BJ (cell line): Measurements from ENCODE around the gene LY6G6F. TPM values are rescaled to one million over a fixed set of nuclear protein-coding genes. Genes with fewer than 3 reads are reported as not detected.

Experiments used
- CTCF ChIA-PET: fragments of 350-600 bp; formaldehyde crosslinking; extraction: SDS; loops from one replicate; lab custom pipeline; 2021; ENCODE audit warnings: antibody characterized with exemption, inconsistent platforms; lab: Yijun Ruan, JAX
- POLR2A ChIA-PET: fragments of 300-600 bp; sonication (Branson Sonifier 250); formaldehyde crosslinking; extraction: SDS; loops from one replicate; lab custom pipeline; 2021; ENCODE audit warnings: antibody characterized with exemption; lab: Charles Lee
- DNase-seq: peaks from one replicate; pipeline ENCODE4 v3.0.0-alpha.2; 2011; ENCODE audit warnings: low read depth
- H3K27me3 ChIP-seq: 2 replicates; pipeline ENCODE4 v1.6.0; 2011; ENCODE audit warnings: low read length; ENCODE audit not compliant: control insufficient read depth, insufficient read depth
- H3K36me3 ChIP-seq: 2 replicates; pipeline ENCODE4 v1.5.1; 2011; ENCODE audit warnings: low read length; ENCODE audit not compliant: control insufficient read depth, insufficient read depth
- H3K4me3 ChIP-seq: 2 replicates; pipeline ENCODE4 v1.5.1; 2011; ENCODE audit warnings: low read depth, mild to moderate bottlenecking, control low read depth, low read length
- polyA plus RNA-seq: library from polyadenylated mRNA; depleted of rRNA; stranded (reverse); fragments of >200 nt; gene quantifications from 2 replicates; pipeline ENCODE4 v1.2.3, GENCODE V29; 2011
- TF ChIP-seq, protein P1 (sequence below): IDR thresholded peaks from 2 replicates; pipeline ENCODE4 v1.5.1; 2011; ENCODE audit warnings: low read depth, mild to moderate bottlenecking, control low read depth, inconsistent platforms, low read length, moderate library complexity; ENCODE audit not compliant: insufficient read depth

Gene LY6G6F
- polyA plus RNA-seq, 1 experiment, result not detected

DNA sequence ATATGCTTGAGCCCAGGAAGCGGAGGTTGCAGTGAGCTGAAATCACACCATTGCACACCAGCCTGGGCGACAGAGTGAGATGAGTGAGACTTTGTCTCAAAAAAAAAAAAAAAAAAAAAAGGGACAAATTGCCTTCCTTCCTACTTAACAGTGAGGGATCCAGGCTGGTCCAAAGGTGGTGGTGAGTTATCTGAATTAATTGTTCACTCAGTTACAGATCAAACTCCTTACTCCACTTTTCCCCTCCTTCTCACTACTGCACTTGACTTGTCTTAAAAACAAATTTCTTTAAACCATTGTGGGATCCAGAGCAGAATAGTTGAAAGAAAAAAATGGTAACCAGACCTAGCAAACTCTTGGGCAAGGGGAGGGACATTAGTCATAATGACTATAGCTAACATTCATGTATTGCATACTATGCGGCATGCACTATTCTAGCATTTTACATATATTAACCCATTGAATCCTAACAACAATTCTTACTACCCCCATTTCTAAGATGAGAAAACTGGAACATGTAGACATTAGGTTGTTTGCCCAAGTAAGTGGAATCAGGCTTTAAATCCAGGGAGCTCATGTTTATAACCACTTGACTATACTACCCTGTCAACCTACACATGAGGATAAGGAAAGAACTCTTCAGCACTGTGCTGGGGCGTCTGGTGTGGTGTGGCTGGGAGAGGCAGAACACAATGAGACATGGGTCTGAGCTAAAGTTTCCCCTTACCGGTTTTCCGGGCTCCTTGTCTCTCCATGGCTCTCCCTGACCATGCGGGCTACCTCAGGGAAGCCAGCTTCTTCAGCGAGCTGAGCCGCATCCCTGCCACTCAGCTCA lies 43.3 kb upstream of the LY6G6F start:
- no peaks in the 10 kb centered on the region for H3K27me3 ChIP-seq
- ChIA-PET POLR2A (interaction anchor here (0.6 to 1.1 kb wide), 2 partner anchors 11 to 264 kb away, joined by 3 read pairs; partner anchors contain the start of genes BAG6 and C2), CTCF (interaction anchor here (0.6 to 1.5 kb wide), 8 partner anchors 10 to 170 kb away, joined by 3 to 5 read pairs (median 3); partner anchors contain the start of genes ATP6V1G2, BAG6 and DDAH2)
- peak overlapping the region; percentile 91 for H3K4me3 ChIP-seq
- DNase-seq, result no peak
- TF ChIP-seq, protein P1, sequence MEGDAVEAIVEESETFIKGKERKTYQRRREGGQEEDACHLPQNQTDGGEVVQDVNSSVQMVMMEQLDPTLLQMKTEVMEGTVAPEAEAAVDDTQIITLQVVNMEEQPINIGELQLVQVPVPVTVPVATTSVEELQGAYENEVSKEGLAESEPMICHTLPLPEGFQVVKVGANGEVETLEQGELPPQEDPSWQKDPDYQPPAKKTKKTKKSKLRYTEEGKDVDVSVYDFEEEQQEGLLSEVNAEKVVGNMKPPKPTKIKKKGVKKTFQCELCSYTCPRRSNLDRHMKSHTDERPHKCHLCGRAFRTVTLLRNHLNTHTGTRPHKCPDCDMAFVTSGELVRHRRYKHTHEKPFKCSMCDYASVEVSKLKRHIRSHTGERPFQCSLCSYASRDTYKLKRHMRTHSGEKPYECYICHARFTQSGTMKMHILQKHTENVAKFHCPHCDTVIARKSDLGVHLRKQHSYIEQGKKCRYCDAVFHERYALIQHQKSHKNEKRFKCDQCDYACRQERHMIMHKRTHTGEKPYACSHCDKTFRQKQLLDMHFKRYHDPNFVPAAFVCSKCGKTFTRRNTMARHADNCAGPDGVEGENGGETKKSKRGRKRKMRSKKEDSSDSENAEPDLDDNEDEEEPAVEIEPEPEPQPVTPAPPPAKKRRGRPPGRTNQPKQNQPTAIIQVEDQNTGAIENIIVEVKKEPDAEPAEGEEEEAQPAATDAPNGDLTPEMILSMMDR, result no peak
- peaks cover 18% of the 10 kb centered on the region for H3K36me3 ChIP-seq

DNA sequence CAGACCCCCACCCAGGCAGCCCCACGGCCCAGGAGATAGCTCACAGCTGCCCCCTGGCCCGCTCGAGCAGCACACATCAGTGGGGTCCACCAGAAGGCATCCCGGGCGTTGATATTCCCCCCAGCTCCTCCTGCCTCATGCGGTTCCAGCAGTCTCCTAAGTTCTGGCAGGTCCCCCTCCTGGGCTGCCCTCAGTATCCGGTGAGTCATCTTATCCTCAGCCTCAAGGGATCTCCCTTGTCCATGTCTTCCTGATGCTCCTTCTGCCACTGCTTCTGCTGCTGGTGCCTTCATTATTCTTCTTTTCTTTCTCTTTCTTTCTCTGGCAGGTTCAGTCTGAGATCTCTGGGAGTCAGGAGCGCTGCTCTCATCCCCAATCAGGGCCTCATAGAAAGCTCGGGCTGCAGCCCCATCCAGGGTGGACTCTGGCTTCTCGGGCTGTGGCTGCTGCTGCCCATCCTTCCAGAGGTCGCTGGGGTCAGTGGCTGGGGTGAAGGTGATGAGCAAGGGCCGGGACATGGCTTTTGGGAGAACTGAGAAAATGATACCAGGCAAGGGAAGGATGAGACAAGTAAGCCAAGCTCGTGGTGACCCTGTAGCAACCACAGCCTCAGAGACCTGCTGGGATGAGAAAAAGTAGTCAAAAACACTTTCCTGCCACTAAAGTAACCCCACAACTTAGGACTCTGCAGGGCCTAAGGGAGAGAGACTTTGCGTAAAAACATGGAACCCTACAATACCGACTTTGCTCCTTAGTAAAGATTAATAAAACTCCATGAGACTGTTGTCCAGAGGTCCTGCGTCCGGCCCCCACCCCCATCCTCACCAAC lies 42.5 kb upstream of the LY6G6F start:
- POLR2A ChIA-PET, result interaction anchor here (0.6 to 1.1 kb wide), 4 partner anchors 12 to 263 kb away, joined by 3 read pairs; partner anchors contain the start of genes BAG6, C2 and NEU1
- no peaks in the 10 kb centered on the region for H3K27me3 ChIP-seq
- TF ChIP-seq, protein P1, result no peak
- H3K4me3 ChIP-seq, result peak overlapping the region; percentile 91
- peaks cover 25% of the 10 kb centered on the region for H3K36me3 ChIP-seq
- CTCF ChIA-PET, result interaction anchor here (0.6 to 1.5 kb wide), 10 partner anchors 9 to 171 kb away, joined by 3 to 5 read pairs (median 4); partner anchors contain the start of genes APOM, ATP6V1G2, BAG6 and DDAH2
- DNase-seq, result no peak

DNA sequence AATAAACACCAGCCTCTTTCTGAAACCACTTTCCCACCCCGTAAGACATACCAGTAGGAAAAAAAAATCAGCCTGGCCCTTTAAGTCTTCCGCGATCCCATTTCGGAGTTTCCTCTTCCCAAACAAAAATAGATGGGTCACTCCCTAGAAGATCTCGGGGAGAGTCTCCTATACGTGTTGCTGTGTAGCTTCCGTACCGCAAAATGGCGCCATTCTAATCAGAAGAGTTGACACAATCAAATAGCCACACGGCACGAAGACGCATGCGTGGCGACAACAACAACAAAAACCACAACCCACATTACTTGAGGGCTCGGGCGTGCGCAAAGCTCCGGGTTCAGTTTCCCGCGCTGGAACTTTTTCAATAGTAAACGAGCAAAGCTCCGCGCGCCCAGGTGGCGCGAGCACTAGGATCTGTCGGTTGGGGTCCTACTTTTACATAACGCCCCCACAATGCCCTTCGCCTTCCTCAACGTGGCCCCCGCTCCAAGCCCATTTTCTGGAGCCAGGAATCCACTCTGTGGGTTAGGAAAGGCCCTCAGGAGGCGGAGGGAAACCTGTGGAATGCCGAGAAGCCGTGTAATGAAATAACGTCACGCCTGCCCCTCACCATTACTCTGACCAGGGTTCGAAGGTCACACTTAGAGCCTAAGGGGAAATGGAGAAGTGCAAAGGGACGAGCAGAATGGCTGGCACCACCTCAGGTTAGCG lies 41.7 kb upstream of the LY6G6F start, which contains the start of gene GPANK1:
Gene GPANK1, minus strand, starts transcription at position 208 of the 711 bp plus-strand sequence. CDS start 519 bp downstream, outside the sequence.
- CTCF ChIA-PET, result interaction anchor here (0.7 to 0.8 kb wide), 3 partner anchors 10 to 157 kb away, joined by 3 to 4 read pairs (median 4); partner anchors contain the start of gene APOM

DNA sequence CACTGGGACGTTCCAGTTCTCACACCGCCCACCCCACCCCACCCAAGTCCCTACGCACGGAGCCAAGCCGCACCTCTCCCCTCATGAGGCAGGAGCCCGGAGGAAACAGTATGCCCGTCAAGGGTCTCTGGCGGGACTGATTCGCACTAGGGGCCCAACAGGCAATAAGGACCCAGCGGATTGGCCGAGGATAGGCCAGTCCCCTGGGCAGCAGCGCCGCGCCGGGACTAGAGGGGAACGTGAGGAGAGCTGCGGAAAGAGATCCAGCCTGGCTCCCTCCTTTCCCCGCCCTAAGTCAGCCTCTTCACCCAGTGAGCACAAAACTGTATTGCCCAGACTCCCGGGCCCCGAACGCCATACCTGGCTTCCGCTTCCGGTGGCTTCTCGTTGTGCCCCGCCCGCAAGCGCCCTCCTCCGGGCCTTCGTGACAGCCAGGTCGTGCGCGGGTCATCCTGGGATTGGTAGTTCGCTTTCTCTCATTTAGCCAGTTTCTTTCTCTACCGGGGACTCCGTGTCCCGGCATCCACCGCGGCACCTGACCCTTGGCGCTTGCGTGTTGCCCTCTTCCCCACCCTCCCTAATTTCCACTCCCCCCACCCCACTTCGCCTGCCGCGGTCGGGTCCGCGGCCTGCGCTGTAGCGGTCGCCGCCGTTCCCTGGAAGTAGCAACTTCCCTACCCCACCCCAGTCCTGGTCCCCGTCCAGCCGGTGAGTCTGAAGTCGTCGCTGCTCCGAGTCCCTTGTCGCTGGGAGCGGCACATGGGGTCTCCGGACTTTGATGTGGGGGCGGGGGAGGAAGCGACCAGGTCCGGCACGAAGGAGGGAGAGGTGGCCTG lies 40.9 kb upstream of the LY6G6F start, which contains the start of gene CSNK2B:
Gene CSNK2B, plus strand, starts transcription at position 580 of the 836 bp plus-strand sequence. CDS start 752 bp downstream, outside the sequence.
- TF ChIP-seq, protein P1, result no peak
- Histone ChIP-seq H3K36me3 (peaks cover 37% of the 10 kb centered on the region), H3K27me3 (no peaks in the 10 kb centered on the region), H3K4me3 (peak within 1 kb of the TSS; percentile 91)
- ChIA-PET CTCF (interaction anchor here (0.8 to 0.9 kb wide), 2 partner anchors 119 to 124 kb away, joined by 4 read pairs; partner anchors contain the start of gene ATP6V1G2), POLR2A (no interaction called here)
- DNase-seq, result peak; percentile 89

More for the DNA sequence above, 41.7 kb upstream of the LY6G6F start, which contains the start of gene GPANK1:
- peak; percentile 76 for DNase-seq
- TF ChIP-seq, protein P1, result no peak
- H3K4me3 ChIP-seq, result peak within 1 kb of the TSS; percentile 91
- H3K27me3 ChIP-seq, result no peaks in the 10 kb centered on the region
- peaks cover 31% of the 10 kb centered on the region for H3K36me3 ChIP-seq
- POLR2A ChIA-PET, result interaction anchor here (0.8 kb wide), 2 partner anchors 149 to 198 kb away, joined by 3 read pairs; partner anchors contain the start of gene NEU1
